GM10847 (cell line): ENCODE data around the gene STAB2.

Experiments used
- POLR2A ChIP-seq: IDR thresholded peaks from 2 replicates; pipeline ENCODE4 v1.6.1; 2011; ENCODE audit not compliant: insufficient read length; ENCODE audit errors: extremely low read depth

Gene STAB2

DNA sequence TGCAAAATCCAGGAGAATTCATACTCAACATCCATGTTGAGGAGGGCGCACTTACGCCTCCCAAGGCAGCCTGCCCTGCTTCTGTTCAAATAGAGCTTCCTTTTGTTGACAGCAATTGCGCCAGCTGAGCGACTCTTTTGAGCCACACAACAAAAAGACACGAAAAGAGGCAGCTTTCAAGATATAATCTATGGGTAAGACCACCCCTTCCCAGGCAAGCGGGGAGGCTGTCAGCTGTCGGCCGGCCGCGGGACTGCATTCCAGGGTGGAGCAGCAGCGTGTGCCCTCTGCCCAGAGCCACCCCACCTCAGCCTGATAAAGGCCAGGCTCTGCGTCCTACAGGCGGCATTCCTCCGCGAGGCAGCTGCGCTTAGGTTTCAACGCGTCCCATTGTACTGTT, 15.8 kb upstream of the STAB2 start:
- no peak for TF ChIP-seq POLR2A

DNA sequence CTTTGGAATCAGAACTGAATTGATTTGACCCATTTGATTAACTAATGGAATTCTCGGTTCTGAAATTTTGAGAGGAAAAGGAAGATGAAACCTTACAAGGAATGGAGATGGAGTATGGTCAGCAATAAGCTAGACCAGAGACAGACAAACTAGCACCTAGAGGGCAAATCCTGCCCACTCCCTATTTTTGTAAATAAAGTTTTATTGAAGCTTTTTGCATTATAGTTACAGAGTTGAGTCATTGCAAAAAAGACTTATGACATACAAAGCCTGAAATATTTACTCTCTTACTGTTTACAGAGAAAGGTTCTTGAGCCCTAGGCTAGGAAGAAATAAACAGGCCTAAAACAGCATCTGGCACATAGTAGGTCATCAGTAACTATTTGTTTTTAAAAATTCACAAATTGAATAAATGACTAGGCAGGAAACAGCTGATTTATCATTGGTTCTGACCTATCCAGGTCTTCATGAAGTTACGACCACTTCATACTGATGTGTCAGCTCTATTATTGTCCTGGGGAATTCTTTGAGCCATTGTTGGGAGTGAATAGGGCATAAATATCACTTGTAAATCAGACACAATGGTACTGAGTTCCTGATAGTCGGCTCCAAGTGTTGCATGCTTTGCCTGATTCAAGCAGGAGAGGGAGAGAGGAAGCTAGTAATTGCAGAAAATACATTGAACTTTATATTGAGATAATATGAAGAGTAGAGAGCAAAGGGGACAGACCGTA, 14.6 kb upstream of the STAB2 start:
- TF ChIP-seq POLR2A, result no peak

DNA sequence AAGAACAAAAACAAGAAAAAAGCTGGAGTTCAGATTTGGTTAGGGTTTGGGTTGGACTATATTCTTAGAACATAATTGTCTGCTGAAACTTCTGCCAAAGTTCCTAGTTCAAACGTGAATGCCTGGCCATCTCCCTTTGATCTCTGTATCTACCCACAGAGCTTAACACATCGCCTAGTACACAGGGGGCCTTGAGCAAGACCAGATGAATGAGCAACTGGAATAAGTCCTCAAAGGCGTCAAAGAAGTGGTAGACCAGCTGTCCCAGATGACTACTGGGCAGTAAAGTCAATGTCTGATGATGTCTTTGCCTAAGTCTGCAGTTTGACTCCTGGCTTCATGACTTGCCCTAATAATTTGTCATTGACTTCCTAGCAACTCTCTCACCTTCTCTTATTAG, 13.9 kb upstream of the STAB2 start:
- no peak for TF ChIP-seq POLR2A

DNA sequence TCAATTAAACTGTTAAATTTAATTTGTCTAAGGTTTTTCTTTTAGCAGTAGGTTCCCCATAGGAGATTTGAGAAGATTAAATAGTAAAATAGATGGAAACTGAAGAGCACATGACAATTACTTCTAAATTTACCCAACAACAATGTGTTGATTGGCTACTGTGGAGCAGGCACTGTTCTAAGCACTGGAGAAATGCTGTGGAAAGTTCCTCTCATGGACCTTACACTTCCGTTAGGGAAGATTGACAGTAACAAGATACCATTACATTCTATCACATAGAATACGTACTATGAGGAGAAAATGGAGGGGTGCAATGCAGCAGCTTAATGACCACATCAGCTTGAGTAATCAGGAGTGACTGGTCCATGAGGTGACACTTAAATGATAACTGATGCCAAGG, 8.1 kb upstream of the STAB2 start:
- TF ChIP-seq POLR2A, result no peak

DNA sequence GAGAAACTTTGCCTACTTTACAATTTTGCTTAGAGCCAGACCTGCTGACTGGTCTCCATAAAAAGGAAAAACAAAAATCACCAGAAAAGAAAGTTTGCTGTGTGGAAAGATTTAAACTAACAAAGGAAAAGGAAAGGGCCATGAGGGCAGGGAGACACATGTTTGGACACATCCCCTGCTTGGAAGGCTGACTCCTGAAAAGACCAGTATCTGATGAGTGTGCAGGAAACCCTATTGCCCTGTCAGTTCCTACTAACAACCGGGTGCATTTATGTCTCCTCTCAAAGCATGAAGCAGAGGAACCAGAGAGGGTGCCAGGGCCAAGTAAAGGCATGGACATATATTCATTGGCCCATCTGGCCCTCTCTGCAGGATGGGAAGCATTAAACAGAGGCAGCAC, 7.0 kb upstream of the STAB2 start:
- no peak for TF ChIP-seq POLR2A

DNA sequence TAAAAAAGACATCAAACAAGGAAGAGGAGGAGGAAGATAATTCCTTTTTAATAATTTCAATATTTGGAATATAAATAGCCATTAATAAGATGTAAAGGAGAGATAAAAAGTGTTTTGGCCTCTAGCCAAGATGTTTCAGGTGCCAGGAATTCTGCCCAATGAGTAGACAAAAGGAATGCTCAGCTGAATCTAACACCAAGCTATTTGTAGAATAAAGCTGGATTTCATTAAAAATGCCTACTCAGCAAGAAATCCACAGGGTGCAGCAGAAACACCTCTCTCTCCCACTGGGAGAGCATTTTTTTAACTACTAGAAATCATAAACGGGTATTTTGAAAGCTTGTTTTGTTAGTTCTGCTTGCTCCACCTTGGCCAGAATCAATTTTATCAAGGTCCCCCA, 4.1 kb upstream of the STAB2 start:
- no peak for TF ChIP-seq POLR2A

DNA sequence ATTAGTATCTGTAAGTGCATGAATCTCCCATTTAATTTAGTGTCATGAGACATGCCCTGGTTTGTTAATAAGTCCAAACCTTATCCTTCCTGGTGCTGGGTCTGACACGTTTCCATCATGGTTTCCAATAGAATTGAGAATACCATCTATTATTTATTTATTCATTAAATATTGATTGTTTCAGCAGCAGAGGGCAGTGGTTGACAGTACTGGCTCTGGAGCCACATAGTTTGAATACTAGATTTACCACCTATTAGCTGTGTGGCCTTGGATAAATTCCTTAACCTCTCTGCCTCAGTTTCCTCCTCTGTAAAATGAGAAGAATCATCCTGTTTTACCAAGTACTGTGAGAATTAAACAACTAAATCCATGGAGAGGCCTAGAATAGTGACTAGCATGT, 941 bp upstream of the STAB2 start:
- no peak for TF ChIP-seq POLR2A

DNA sequence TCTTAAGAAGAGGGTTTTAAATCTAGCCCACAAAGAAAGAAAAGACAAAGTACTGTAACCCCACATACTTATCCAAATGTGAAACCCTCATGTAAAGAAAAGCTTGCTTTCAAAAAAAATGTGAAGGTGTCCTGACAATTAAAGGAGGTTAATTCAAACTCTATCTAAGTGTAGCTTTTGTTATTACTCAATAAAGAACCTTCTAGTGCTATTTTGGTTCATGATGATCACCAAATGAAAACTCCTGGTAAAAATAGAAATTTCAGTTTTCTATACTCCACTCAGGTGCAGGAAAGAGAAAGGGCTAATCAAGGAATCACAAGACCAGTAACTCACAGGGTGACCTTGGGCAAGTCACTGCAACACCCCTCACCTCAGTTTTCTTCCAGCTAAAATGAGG, 1.6 kb downstream of the STAB2 start:
- TF ChIP-seq POLR2A, result no peak

DNA sequence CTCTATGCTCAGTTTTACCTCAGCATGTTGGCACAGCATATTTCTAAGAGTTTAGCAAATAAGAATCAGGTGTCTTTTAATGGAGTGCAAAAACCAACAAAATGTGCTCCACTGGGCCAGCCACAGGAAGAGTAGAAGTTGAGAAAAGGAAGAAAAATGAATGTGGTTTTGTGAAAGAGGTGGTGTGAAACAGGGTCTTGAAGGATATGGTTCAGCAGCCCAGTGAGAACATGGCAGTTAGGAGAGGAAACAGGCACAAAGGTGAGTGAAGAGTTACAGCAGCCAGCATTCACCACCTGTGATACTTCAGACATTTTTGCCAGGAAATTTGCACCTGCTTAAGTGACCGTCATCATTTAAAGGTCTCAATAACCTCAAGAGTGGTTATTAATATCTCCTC, 2.4 kb downstream of the STAB2 start:
- no peak for TF ChIP-seq POLR2A

DNA sequence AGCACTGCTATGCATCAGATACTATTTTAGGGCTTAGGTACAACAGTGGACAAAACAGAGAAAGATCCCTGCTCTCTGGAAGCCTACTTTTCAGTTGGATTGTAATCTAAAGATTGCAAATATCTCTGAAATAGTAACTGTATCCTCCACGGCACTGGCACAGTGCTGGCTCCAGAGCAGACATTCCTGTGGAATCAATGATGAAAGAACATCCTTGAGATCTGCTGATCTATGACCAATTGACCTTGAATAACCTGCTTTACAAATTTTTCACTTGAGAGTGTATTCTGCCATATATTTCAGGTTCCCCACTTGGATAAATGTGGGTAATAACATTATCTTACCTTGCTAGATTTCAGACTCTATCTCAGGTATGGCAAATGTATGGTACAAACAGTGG, 3.2 kb downstream of the STAB2 start:
- no peak for TF ChIP-seq POLR2A

DNA sequence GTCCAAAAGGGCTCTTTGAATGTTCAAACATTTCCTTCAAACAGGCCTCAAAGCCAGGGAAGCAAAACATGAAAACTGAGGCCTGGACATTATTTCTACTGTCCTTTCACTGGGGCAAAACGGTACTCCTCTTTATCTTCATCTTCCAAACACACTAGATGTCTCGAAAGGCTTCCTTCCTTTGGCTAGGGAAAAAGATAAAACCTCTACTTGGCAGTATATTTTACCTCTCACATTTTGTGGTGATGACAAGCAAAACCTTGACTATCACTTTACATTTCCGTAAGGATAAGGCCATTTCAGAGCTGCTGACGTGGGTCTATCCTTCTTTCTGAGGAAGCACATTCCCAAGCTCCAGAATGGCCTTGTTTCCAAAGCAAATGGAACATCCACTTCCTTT, 9.9 kb downstream of the STAB2 start:
- TF ChIP-seq POLR2A, result no peak

DNA sequence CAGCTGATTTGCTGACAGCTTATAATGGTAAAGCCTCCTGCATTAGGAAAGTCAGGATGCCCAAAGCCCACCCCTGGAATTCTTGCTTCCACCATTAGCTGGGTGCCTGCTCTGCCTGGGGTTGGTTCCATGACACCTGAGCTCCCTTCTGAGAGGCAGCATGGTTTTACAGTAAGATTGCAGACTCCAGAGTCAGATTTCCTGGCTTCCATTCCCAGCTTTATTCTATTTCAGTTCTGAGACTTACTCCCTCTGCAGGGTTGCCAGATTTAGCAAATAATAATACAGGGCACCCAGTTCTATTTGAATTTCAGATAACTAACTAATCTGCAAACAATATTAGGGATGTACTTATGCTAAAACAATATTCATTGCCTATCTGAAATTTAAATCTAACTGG, 12.2 kb downstream of the STAB2 start:
- no peak for TF ChIP-seq POLR2A

DNA sequence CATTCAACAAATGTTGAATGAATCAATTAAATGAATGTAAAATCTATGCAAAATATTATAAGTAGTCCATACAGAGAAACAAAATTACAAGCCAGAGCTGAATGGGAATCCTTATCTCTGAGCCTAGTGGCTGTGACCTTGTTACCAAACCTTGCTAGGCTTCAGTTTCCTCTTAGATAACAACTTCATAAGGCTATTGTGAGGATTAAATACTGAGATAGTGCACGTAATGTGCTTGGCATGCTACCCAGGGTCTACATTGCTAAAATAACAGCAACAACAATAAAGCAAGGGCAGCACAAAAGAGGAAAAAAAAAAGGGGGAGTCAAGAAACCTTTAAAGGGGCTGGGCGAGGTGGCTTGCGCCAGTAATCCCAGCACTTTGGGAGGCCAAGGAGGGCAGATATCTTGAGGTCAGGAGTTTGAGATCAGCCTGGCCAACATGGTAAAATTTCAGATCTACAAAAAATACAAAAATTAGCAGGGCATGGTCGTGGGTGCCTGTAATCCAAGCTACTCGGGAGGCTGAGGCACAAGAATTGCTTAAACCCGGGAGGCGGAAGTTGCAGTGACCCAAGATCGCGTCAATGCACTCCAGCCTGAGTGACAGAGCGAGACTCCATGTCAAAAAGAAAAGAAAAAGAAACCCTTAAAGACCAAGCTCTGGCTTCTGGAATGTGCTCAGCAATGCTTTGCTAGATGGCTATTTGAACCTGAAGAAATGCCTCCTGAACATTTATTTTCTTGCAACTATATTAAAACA, 14.1 kb downstream of the STAB2 start:
- no peak for TF ChIP-seq POLR2A

DNA sequence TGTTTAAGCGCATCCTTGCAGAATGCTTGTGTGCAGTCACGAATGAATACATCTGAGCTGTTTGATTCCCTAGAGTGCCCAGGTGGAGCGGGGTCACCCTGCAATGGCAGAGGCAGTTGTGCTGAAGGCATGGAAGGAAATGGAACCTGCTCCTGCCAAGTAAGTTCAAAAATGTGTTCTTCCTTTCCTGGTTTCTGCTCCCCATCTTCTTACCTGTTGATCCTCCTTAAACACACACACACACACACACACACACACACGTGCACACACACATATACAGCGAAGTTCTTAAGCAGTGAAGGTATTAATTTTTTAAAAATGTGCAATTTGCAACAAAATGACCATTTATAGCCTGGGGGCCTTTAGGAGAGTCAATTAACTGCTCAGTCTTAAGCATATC, 33.3 kb downstream of the STAB2 start:
- TF ChIP-seq POLR2A, result no peak

DNA sequence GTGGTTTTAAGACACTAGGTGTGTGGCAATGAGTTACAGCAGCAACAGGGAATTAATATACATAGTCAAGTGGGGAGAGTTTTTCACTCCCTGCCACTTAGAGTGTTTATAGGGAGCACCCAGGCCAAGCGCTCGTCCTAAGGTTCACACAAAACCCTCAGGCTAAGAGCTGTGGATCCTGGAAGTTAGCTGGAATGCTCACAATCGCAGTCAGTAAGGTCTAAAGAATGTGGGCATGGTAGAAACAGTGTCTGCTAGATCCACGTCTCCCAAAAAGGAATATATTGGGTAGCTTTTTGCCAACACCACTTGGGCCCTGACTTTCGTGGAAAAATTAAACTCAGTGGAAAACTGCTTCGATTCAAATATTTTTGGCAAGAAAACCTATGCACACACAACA, 36.6 kb downstream of the STAB2 start:
- no peak for TF ChIP-seq POLR2A

DNA sequence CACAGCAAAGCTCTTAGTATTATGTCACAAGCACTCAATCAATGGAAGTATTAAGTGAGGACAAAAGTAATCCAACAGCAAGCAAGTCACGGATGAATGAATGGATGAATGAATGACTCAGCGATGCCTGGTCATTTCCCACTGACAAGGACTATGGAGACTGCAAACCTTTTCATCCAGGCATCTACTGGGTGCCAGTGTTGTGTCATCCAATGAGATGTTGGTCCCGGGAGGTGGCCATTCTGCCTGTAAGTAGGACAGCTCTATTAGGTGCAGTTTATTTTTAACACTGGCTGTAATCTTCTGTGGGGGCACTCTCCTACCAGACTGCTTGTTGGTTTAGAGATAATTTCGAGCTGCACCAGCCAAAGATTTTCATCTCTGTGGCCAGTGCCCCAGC, 39.4 kb downstream of the STAB2 start:
- TF ChIP-seq POLR2A, result no peak
